Heart right ventricle (tissue), 16 donors: Measurements from ENCODE around the gene CFI. TPM values are rescaled to one million over a fixed set of nuclear protein-coding genes. Genes with fewer than 3 reads are reported as not detected.
A peak's percentile ranks its signal among the peaks of the same experiment; 100 is the strongest.

Experiments used
- ATAC-seq, 8 donors: fragments of 200-7000 bp; cut with Tn5 transposase; one replicate each; pipeline ENCODE4 v1.9.1; 2020; ENCODE audit warnings: mild to moderate bottlenecking in 8 of 8, moderate library complexity in 8 of 8, moderate number of reproducible peaks in 1 of 8
- DNase-seq, 2 donors: peaks; one replicate each; pipeline ENCODE4 v3.0.0-alpha.2; 2020
- H3K27ac ChIP-seq, 10 donors: fragments of 200-600 bp; sonication (generic) in 2 of 10; one replicate each; pipeline versions ENCODE4 v1.5.0 to v1.8.0; 2020 to 2022; ENCODE audit warnings: mild to moderate bottlenecking in 3 of 10
- H3K27me3 ChIP-seq, 7 donors: fragments of 200-600 bp; one replicate each; pipeline ENCODE4 v1.8.0; 2021 to 2022; ENCODE audit warnings: mild to moderate bottlenecking in 2 of 7
- H3K36me3 ChIP-seq, 9 donors: fragments of 200-600 bp; sonication (generic) in 1 of 9; one replicate each; pipeline versions ENCODE4 v1.5.0 to v1.8.0; 2020 to 2022; ENCODE audit warnings: mild to moderate bottlenecking in 2 of 9
- H3K4me1 ChIP-seq, 9 donors: fragments of 200-600 bp; sonication (generic) in 1 of 9; one replicate each; pipeline versions ENCODE4 v1.5.0 to v1.8.0; 2020 to 2022; ENCODE audit warnings: mild to moderate bottlenecking in 4 of 9
- H3K4me3 ChIP-seq, 10 donors: fragments of 200-600 bp; sonication (generic) in 2 of 10; one replicate each; pipeline versions ENCODE4 v1.5.0 to v1.8.0; 2020 to 2022; ENCODE audit warnings: mild to moderate bottlenecking in 7 of 10, moderate library complexity in 2 of 10
- H3K9me3 ChIP-seq, 11 donors: fragments of 200-600 bp in 10 of 11; sonication (generic) in 2 of 11; one replicate each; pipeline versions ENCODE4 v1.5.0 to v1.8.0; 2013 to 2022; ENCODE audit warnings: mild to moderate bottlenecking in 2 of 11, control low read depth in 1 of 11, moderate library complexity in 1 of 11
- CTCF ChIP-seq, 9 donors: fragments of 200-600 bp; sonication (generic) in 2 of 9; IDR thresholded peaks; one replicate each; pipeline versions ENCODE4 v1.5.0 to v1.8.0; 2021 to 2022; ENCODE audit warnings: antibody characterized with exemption in 9 of 9, mild to moderate bottlenecking in 5 of 9, moderate library complexity in 1 of 9
- WGBS, 2 donors: extraction: QIAGEN DNeasy Blood & Tissue Kit; methylation state at CpG; one replicate each; pipeline ENCODE4 v1.1.7; 2013; ENCODE audit warnings: inconsistent platforms in 1 of 2; 5-methylcytosine and 5-hydroxymethylcytosine counted together
- intact Hi-C, 10 donors: fragments of 100-400 bp; cut with DNase I; formaldehyde crosslinking; loops; one replicate each; pipeline versions ENCODE4 v1.11.1 to v1.14.2; 2022
- polyA plus RNA-seq, 2 donors: library from polyadenylated mRNA; stranded (reverse); fragments of 200-250 nt; gene quantifications; one replicate each; pipeline ENCODE4 v1.2.3, GENCODE V29; 2013
- total RNA-seq, 10 donors: library from RNA; stranded (reverse); fragmentation: NEBNext Ultra II Directional in 3 of 10; extraction: Animal tissue kit (Norgen Biotek cat#: 25700) in 3 of 10; gene quantifications; one replicate each; pipeline versions ENCODE4 v1.2.1 to v1.2.4, GENCODE V29; 2021 to 2023
- donor health status: Arrhythmogenic right ventricular cardiomyopathy.
- donor health status: ischemic (EF 13 %, LVEDD 7.1; RV severe dilation, severe dysfunction).
- donor health status: healthy with polysubstance abuse.
- donor health status: DM: no; HTN: yes; CAD: no.
- donor health status: DM: no; HTN: no; CAD: no.
- donor health status: ischemic (EF 25% LVEDD 6.9; RV normal size, moderate dysfunction).
- donor health status: ischemic (EF 25% LVEDD 5.7; RV mildly dilated, moderate dysfunction).
- donor health status: healthy.
- donor health status: DM: yes; HTN: yes; CAD: no.
- donor health status: Ischemic cardiomyopathy.
- donor health status: ischemic (EF 35%, LVEDD 5.7; RV mildly dilated, moderate dysfunction).
- donor health status: nonischemic (EF 11% LVEDD 7.7; RV severe dilation, severe dysfunction).
- donor health status: DM: yes; HTN: yes; CAD: no.
- donor health status: PGD.
- donor health status: ischemic (EF 29% LVEDD 5.4; RV normal size, mild dysfunction).
- donor health status: nonischemic (EF 23%, LVEDD 6.1; RV moderate dilation, normal function).

CFI gene
- total and polyA plus RNA-seq, 12 donors: 5.2 to 16.6 (median 10.5) TPM

- H3K27ac ChIP-seq: no peak overlapping the region
- DNase-seq: no peak
- ATAC-seq: no peak
- H3K27me3 ChIP-seq: no peaks in the 10 kb centered on the region
- no peak overlapping the region for H3K4me3 ChIP-seq
- no peaks in the 10 kb centered on the region for H3K9me3 ChIP-seq
- H3K36me3 ChIP-seq: peaks cover 0 to 63% (median 29%) of the 10 kb centered on the region in 9 donors
- intact Hi-C loops: loop anchor here in 6 of 10 donors (1.0 to 10.0 kb wide), 5 partner anchors 399 to 404 kb away; no protein-coding TSS in a partner anchor
- TF ChIP-seq CTCF (IDR thresholded peaks at IDR 0.05): peak; percentile 25 to 71 (median 58)
- no peaks in the 10 kb centered on the region for H3K4me1 ChIP-seq
Measured at GRCh38 chr4:109826719-109827118, 24.9 kb upstream of the CFI start.

- WGBS, 2 donors: 83 to 85% methylated on average over 2 of the region's 2 CpGs
- peaks cover 0 to 15% (median 10%) of the 10 kb centered on the region in 9 donors for H3K4me1 ChIP-seq
- no peaks in the 10 kb centered on the region for H3K9me3 ChIP-seq
- H3K27me3 ChIP-seq: no peaks in the 10 kb centered on the region
- no peak for DNase-seq
- H3K27ac ChIP-seq: no peak overlapping the region
- H3K4me3 ChIP-seq: no peak overlapping the region
- intact Hi-C loops: loop anchor here in 2 of 10 donors (5.0 to 10.0 kb wide), 2 partner anchors 389 to 396 kb away; partner anchors contain the start of gene SEC24B (in 1 of the 2)
- ATAC-seq: no peak
- TF ChIP-seq CTCF (IDR thresholded peaks at IDR 0.05): no peak
- H3K36me3 ChIP-seq: peaks cover 0 to 90% (median 29%) of the 10 kb centered on the region in 9 donors
Measured at GRCh38 chr4:109821185-109821584, 19.4 kb upstream of the CFI start.

- ATAC-seq (no peak), DNase-seq (no peak)
- no peak overlapping the region for H3K27ac ChIP-seq
- no peaks in the 10 kb centered on the region for H3K27me3 ChIP-seq
- 48 to 52% methylated on average over 2 of the region's 2 CpGs for WGBS, 2 donors
- H3K4me3 ChIP-seq: no peak overlapping the region
- peaks cover 0 to 83% (median 29%) of the 10 kb centered on the region in 9 donors for H3K36me3 ChIP-seq
- intact Hi-C loops: loop anchor here in 2 of 10 donors (5.0 to 10.0 kb wide), 2 partner anchors 388 to 396 kb away; partner anchors contain the start of gene SEC24B (in 1 of the 2)
- no peak for TF ChIP-seq CTCF (IDR thresholded peaks at IDR 0.05)
- no peaks in the 10 kb centered on the region for H3K9me3 ChIP-seq
- H3K4me1 ChIP-seq: peaks cover 0 to 17% (median 12%) of the 10 kb centered on the region in 9 donors
Measured at GRCh38 chr4:109820563-109820962, 18.8 kb upstream of the CFI start.

- no peak for TF ChIP-seq CTCF (IDR thresholded peaks at IDR 0.05)
- ATAC-seq: no peak
- no peaks in the 10 kb centered on the region for H3K27me3 ChIP-seq
- H3K4me1 ChIP-seq: peaks cover 0 to 25% (median 17%) of the 10 kb centered on the region in 9 donors
- no peak for DNase-seq
- peaks cover 0 to 60% (median 13%) of the 10 kb centered on the region in 9 donors for H3K36me3 ChIP-seq
- no peak overlapping the region for H3K27ac ChIP-seq
- H3K4me3 ChIP-seq: no peak overlapping the region
- H3K9me3 ChIP-seq: no peaks in the 10 kb centered on the region
- 88 to 96% methylated on average over 4 of the region's 4 CpGs for WGBS, 2 donors
- intact Hi-C loops: loop anchor here in 8 of 10 donors (5.0 to 10.0 kb wide), 7 partner anchors 86 to 386 kb away; partner anchors contain the start of genes CASP6 (in 7 of the 8), SEC24B (in 5 of the 8) and PLA2G12A (in 2 of the 8)
Measured at GRCh38 chr4:109818268-109818667, 16.5 kb upstream of the CFI start.
